Measurements from ENCODE around the gene SDHC. TPM values are rescaled to one million over a fixed set of nuclear protein-coding genes. Genes with fewer than 3 reads are reported as not detected.

The SDHC gene
- polyA plus RNA-seq, 1 of the 3 experiments (the other 2 are of a cell fraction), result 195 TPM

- H3K4me3 ChIP-seq (ENCODE audit: low read depth in 2 of 2, low read length in 1 of 2), result no peak overlapping the region
- H3K36me3 ChIP-seq (replicated peaks in 1 of 2; ENCODE audit: control insufficient read depth in 1 of 2, insufficient read depth in 2 of 2, low read length in 1 of 2), result no peaks in the 10 kb centered on the region
- H3K9me3 ChIP-seq, result no peaks in the 10 kb centered on the region
- no peak overlapping the region for H3K27ac ChIP-seq (ENCODE audit: low read depth in 2 of 2, low read length in 1 of 2)
- no peaks in the 10 kb centered on the region for H3K4me1 ChIP-seq (ENCODE audit: control insufficient read depth in 1 of 2, insufficient read depth in 2 of 2, low read depth in 1 of 2, low read length in 1 of 2)
- no peaks in the 10 kb centered on the region for H3K79me2 ChIP-seq (ENCODE audit: insufficient read depth)
- DNase-seq, result no peak
- no peak overlapping the region for H3K4me2 ChIP-seq
- no peaks in the 10 kb centered on the region for H3K9me2 ChIP-seq
- H3K9ac ChIP-seq, result no peak overlapping the region
- no peak for TF ChIP-seq RAD21 (IDR thresholded peaks at IDR 0.05; ENCODE audit: low read length)
- no peak for TF ChIP-seq ELF1 (IDR thresholded peaks at IDR 0.05)
- TF ChIP-seq FOSL2 (IDR thresholded peaks at IDR 0.05; ENCODE audit: borderline replicate concordance, low read depth), result no peak
- TF ChIP-seq GABPA (IDR thresholded peaks at IDR 0.05; ENCODE audit: low read depth), result no peak
- no peak for TF ChIP-seq POLR2AphosphoS5 (IDR thresholded peaks at IDR 0.05; ENCODE audit: low read depth, low read length)
- no peak for TF ChIP-seq EZH2phosphoT487 (IDR thresholded peaks at IDR 0.05; ENCODE audit: borderline replicate concordance, low read depth)
- TF ChIP-seq SIN3A (IDR thresholded peaks at IDR 0.05; ENCODE audit: borderline replicate concordance, low read depth, low read length), result no peak
- TF ChIP-seq MEF2A (IDR thresholded peaks at IDR 0.05; ENCODE audit: borderline replicate concordance, low read depth), result no peak
- no peak for TF ChIP-seq MAX (IDR thresholded peaks at IDR 0.05; ENCODE audit: low read depth)
- no peak for TF ChIP-seq FOXM1 (IDR thresholded peaks at IDR 0.05; ENCODE audit: low read depth)
- TF ChIP-seq RFX5 (IDR thresholded peaks at IDR 0.05; ENCODE audit: low read length), result no peak
- TF ChIP-seq FOXJ3 (CRISPR knock-in tag; IDR thresholded peaks at IDR 0.05), result no peak
- no peak for TF ChIP-seq EP300 (IDR thresholded peaks at IDR 0.05; ENCODE audit: borderline replicate concordance in 1 of 2, low read depth in 1 of 2, low read length in 1 of 2)
- TF ChIP-seq NFIC (IDR thresholded peaks at IDR 0.05; ENCODE audit: borderline replicate concordance), result no peak
- peaks cover 14% of the 10 kb centered on the region; the same call in 1 of the 2 replicates for H3K27me3 ChIP-seq (ENCODE audit: insufficient read depth)
- POLR2A ChIA-PET, result no interaction called here
- WGBS (ENCODE audit: low lambda C conversion rate), result 65% methylated on average over 2 of the region's 2 CpGs
- CTCF ChIA-PET, result interaction anchor here (0.6 to 1.5 kb wide), 2 partner anchors 19 to 56 kb away, joined by 3 read pairs; no protein-coding TSS in a partner anchor
- no peak overlapping the region for H2AFZ ChIP-seq (ENCODE audit: low read depth)
- H4K20me1 ChIP-seq (ENCODE audit: insufficient read depth), result no peaks in the 10 kb centered on the region
- H3F3A ChIP-seq (replicated peaks; ENCODE audit: insufficient read depth), result no peaks in the 10 kb centered on the region
Measured at GRCh38 chr1:161285113-161285512, 29.1 kb upstream of the SDHC start.

GRCh38 chr1:161285521-161285920 lies 28.7 kb upstream of the SDHC start:
- no peaks in the 10 kb centered on the region for H3K4me1 ChIP-seq (ENCODE audit: control insufficient read depth in 1 of 2, insufficient read depth in 2 of 2, low read depth in 1 of 2, low read length in 1 of 2)
- H3K9ac ChIP-seq, result no peak overlapping the region
- H3K27me3 ChIP-seq (ENCODE audit: insufficient read depth), result peaks cover 14% of the 10 kb centered on the region; the same call in 1 of the 2 replicates
- 67% methylated on average over 5 of the region's 5 CpGs for WGBS (ENCODE audit: low lambda C conversion rate)
- H3K4me3 ChIP-seq (ENCODE audit: low read depth in 2 of 2, low read length in 1 of 2), result no peak overlapping the region
- H4K20me1 ChIP-seq (ENCODE audit: insufficient read depth), result no peaks in the 10 kb centered on the region
- H3K36me3 ChIP-seq (replicated peaks in 1 of 2; ENCODE audit: control insufficient read depth in 1 of 2, insufficient read depth in 2 of 2, low read length in 1 of 2), result no peaks in the 10 kb centered on the region
- H3K4me2 ChIP-seq, result no peak overlapping the region
- no peak overlapping the region for H3K27ac ChIP-seq (ENCODE audit: low read depth in 2 of 2, low read length in 1 of 2)
- ChIA-PET POLR2A (no interaction called here), CTCF (interaction anchor here (0.6 to 1.5 kb wide), 2 partner anchors 18 to 56 kb away, joined by 3 read pairs; no protein-coding TSS in a partner anchor)
- no peaks in the 10 kb centered on the region for H3K9me3 ChIP-seq
- no peak overlapping the region for H2AFZ ChIP-seq (ENCODE audit: low read depth)
- no peaks in the 10 kb centered on the region for H3F3A ChIP-seq (replicated peaks; ENCODE audit: insufficient read depth)
- no peaks in the 10 kb centered on the region for H3K79me2 ChIP-seq (ENCODE audit: insufficient read depth)
- no peaks in the 10 kb centered on the region for H3K9me2 ChIP-seq
- DNase-seq, result no peak
- TF ChIP-seq POLR2AphosphoS5 (IDR thresholded peaks at IDR 0.05; ENCODE audit: low read depth, low read length) (no peak), TEAD4 (IDR thresholded peaks at IDR 0.05; ENCODE audit: borderline replicate concordance, insufficient read depth) (no peak), RFX5 (IDR thresholded peaks at IDR 0.05; ENCODE audit: low read length) (no peak), SIN3A (IDR thresholded peaks at IDR 0.05; ENCODE audit: borderline replicate concordance, low read depth, low read length) (no peak), MAX (IDR thresholded peaks at IDR 0.05; ENCODE audit: low read depth) (no peak), MEF2A (IDR thresholded peaks at IDR 0.05; ENCODE audit: borderline replicate concordance, low read depth) (no peak), CHD2 (IDR thresholded peaks at IDR 0.05; ENCODE audit: low read length, partially characterized antibody) (no peak), EZH2phosphoT487 (IDR thresholded peaks at IDR 0.05; ENCODE audit: borderline replicate concordance, low read depth) (no peak), ELF1 (IDR thresholded peaks at IDR 0.05) (no peak), SMC3 (IDR thresholded peaks at IDR 0.05; ENCODE audit: low read depth, low read length) (no peak), IRF3 (IDR thresholded peaks at IDR 0.05; ENCODE audit: low read depth, low read length) (no peak), EP300 (IDR thresholded peaks at IDR 0.05; ENCODE audit: borderline replicate concordance in 1 of 2, low read depth in 1 of 2, low read length in 1 of 2) (no peak), FOXM1 (IDR thresholded peaks at IDR 0.05; ENCODE audit: low read depth) (no peak), FOSL2 (IDR thresholded peaks at IDR 0.05; ENCODE audit: borderline replicate concordance, low read depth) (no peak), TAF1 (IDR thresholded peaks at IDR 0.05; ENCODE audit: borderline replicate concordance, low read depth, low read length) (no peak)
- TF ChIP-seq, protein P1, sequence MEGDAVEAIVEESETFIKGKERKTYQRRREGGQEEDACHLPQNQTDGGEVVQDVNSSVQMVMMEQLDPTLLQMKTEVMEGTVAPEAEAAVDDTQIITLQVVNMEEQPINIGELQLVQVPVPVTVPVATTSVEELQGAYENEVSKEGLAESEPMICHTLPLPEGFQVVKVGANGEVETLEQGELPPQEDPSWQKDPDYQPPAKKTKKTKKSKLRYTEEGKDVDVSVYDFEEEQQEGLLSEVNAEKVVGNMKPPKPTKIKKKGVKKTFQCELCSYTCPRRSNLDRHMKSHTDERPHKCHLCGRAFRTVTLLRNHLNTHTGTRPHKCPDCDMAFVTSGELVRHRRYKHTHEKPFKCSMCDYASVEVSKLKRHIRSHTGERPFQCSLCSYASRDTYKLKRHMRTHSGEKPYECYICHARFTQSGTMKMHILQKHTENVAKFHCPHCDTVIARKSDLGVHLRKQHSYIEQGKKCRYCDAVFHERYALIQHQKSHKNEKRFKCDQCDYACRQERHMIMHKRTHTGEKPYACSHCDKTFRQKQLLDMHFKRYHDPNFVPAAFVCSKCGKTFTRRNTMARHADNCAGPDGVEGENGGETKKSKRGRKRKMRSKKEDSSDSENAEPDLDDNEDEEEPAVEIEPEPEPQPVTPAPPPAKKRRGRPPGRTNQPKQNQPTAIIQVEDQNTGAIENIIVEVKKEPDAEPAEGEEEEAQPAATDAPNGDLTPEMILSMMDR (IDR thresholded peaks at IDR 0.05), result no peak

Data from SK-N-SH (cell line).